Left ventricle myocardium inferior (tissue), 1 donor: ENCODE data around the gene PCCA. TPM values are rescaled to one million over a fixed set of nuclear protein-coding genes. Genes with fewer than 3 reads are reported as not detected.

Experiments used
- DNase-seq: peaks from one replicate; pipeline ENCODE4 v3.0.0-alpha.2; 2020
- H3K27ac ChIP-seq: fragments of 200-600 bp; replicated peaks from 2 replicates; pipeline ENCODE4 v1.8.0; 2021
- H3K27me3 ChIP-seq: fragments of 200-600 bp; 2 replicates; pipeline ENCODE4 v1.8.0; 2021; ENCODE audit warnings: low read depth
- H3K36me3 ChIP-seq: fragments of 200-600 bp; 2 replicates; pipeline ENCODE4 v1.8.0; 2021
- H3K4me1 ChIP-seq: fragments of 200-600 bp; 2 replicates; pipeline ENCODE4 v1.8.0; 2021
- H3K4me3 ChIP-seq: fragments of 200-600 bp; 2 replicates; pipeline ENCODE4 v1.8.0; 2021; ENCODE audit warnings: mild to moderate bottlenecking, moderate library complexity
- H3K9me3 ChIP-seq: fragments of 200-600 bp; replicated peaks from 2 replicates; pipeline ENCODE4 v1.8.0; 2021
- CTCF ChIP-seq: fragments of 200-600 bp; IDR thresholded peaks from 2 replicates; pipeline ENCODE4 v1.8.0; 2021; ENCODE audit warnings: antibody characterized with exemption, mild to moderate bottlenecking, borderline replicate concordance
- intact Hi-C: fragments of 100-400 bp; cut with micrococcal nuclease; formaldehyde crosslinking; loops from one replicate; pipeline ENCODE4 v1.11.0; 2022
- total RNA-seq: library from RNA; stranded (reverse); fragmentation: NEBNext Ultra II Directional; extraction: Animal tissue kit (Norgen Biotek cat#: 25700); gene quantifications from one replicate; pipeline ENCODE4 v1.2.1, GENCODE V29; 2021
- donor health status: DM: no; HTN: yes; CAD: no; lungs with severe emphysema.

PCCA gene
- total RNA-seq, 1 donor from 2014 or later: 65.4 TPM

- Histone ChIP-seq H3K36me3 (peaks cover 8% of the 10 kb centered on the region), H3K4me1 (peaks cover 22% of the 10 kb centered on the region), H3K9me3 (no peaks in the 10 kb centered on the region), H3K27me3 (no peaks in the 10 kb centered on the region), H3K27ac (no peak overlapping the region), H3K4me3 (no peak overlapping the region)
- no peak for DNase-seq
- TF ChIP-seq CTCF: no peak
- intact Hi-C loops: loop anchor here (2.0 kb wide), 1 partner anchor 859 kb away; no protein-coding TSS in a partner anchor
Measured at GRCh38 chr13:100515410-100515800, 426.5 kb downstream of the PCCA start.

- Histone ChIP-seq H3K9me3 (no peaks in the 10 kb centered on the region), H3K36me3 (peaks cover 8% of the 10 kb centered on the region), H3K27me3 (no peaks in the 10 kb centered on the region), H3K4me1 (peaks cover 7% of the 10 kb centered on the region), H3K27ac (no peak overlapping the region), H3K4me3 (no peak overlapping the region)
- no peak for TF ChIP-seq CTCF
- no peak for DNase-seq
- intact Hi-C loops: no loop called here
Measured at GRCh38 chr13:100517135-100517534, 428.2 kb downstream of the PCCA start.

GRCh38 chr13:100517728-100518127 lies 428.8 kb downstream of the PCCA start:
- DNase-seq: no peak
- no peak overlapping the region for H3K4me3 ChIP-seq
- intact Hi-C loops: no loop called here
- TF ChIP-seq CTCF: no peak
- peaks cover 8% of the 10 kb centered on the region for H3K36me3 ChIP-seq
- H3K9me3 ChIP-seq: no peaks in the 10 kb centered on the region
- H3K27ac ChIP-seq: no peak overlapping the region
- no peaks in the 10 kb centered on the region for H3K27me3 ChIP-seq
- peaks cover 7% of the 10 kb centered on the region for H3K4me1 ChIP-seq

GRCh38 chr13:100518394-100519062 lies 429.6 kb downstream of the PCCA start:
- Histone ChIP-seq H3K27me3 (no peaks in the 10 kb centered on the region), H3K9me3 (no peaks in the 10 kb centered on the region), H3K27ac (no peak overlapping the region), H3K4me1 (peaks cover 7% of the 10 kb centered on the region), H3K36me3 (peaks cover 8% of the 10 kb centered on the region), H3K4me3 (no peak overlapping the region)
- DNase-seq: no peak
- intact Hi-C loops: no loop called here
- TF ChIP-seq CTCF: no peak

GRCh38 chr13:100519626-100520025 lies 430.7 kb downstream of the PCCA start:
- no peak overlapping the region for H3K27ac ChIP-seq
- no peaks in the 10 kb centered on the region for H3K9me3 ChIP-seq
- no peaks in the 10 kb centered on the region for H3K27me3 ChIP-seq
- DNase-seq: no peak
- TF ChIP-seq CTCF: no peak
- peaks cover 8% of the 10 kb centered on the region for H3K36me3 ChIP-seq
- intact Hi-C loops: no loop called here
- no peak overlapping the region for H3K4me3 ChIP-seq
- peaks cover 1% of the 10 kb centered on the region for H3K4me1 ChIP-seq
